22Rv1 (cell line): ENCODE data around the gene CAPN8.

Source experiments
- ZFX ChIP-seq: fragments of 450-650 bp; IDR thresholded peaks from 2 replicates; pipeline ENCODE4 v1.6.1; 2017; ENCODE audit warnings: antibody characterized with exemption, borderline replicate concordance
- TF ChIP-seq, protein P1 (sequence below): fragments of 450-650 bp; IDR thresholded peaks from 2 replicates; pipeline ENCODE4 v1.5.1; 2017; ENCODE audit warnings: mild to moderate bottlenecking

DNA sequence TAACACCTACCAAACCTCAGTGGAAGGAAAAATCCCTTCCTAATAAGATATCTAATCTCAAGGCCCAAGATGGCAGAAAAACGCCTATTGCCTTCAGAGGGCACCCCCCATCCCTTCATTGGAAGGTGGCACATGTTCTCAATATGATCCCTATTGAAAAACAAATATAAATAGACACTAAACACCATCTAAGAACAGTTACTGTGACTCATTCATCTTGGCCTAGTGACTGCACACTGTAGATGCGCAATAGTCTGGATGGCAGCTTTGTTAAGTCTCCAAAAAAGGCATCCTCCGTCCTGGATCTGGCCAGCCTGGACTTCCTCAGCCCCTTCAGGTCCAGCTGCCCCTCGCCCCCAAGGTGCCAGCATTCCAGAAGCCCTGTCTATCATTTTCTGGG lies 121.9 kb downstream of the CAPN8 start:
- TF ChIP-seq, protein P1, sequence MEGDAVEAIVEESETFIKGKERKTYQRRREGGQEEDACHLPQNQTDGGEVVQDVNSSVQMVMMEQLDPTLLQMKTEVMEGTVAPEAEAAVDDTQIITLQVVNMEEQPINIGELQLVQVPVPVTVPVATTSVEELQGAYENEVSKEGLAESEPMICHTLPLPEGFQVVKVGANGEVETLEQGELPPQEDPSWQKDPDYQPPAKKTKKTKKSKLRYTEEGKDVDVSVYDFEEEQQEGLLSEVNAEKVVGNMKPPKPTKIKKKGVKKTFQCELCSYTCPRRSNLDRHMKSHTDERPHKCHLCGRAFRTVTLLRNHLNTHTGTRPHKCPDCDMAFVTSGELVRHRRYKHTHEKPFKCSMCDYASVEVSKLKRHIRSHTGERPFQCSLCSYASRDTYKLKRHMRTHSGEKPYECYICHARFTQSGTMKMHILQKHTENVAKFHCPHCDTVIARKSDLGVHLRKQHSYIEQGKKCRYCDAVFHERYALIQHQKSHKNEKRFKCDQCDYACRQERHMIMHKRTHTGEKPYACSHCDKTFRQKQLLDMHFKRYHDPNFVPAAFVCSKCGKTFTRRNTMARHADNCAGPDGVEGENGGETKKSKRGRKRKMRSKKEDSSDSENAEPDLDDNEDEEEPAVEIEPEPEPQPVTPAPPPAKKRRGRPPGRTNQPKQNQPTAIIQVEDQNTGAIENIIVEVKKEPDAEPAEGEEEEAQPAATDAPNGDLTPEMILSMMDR = no peak
- TF ChIP-seq ZFX = no peak
